Spleen (tissue), 11 donors: Measurements from ENCODE around the gene SLC7A6OS. TPM values are rescaled to one million over a fixed set of nuclear protein-coding genes. Genes with fewer than 3 reads are reported as not detected.

Experiments
- DNase-seq: peaks from one replicate; pipeline ENCODE4 v3.0.0-alpha.2; 2020
- H3K27ac ChIP-seq, 8 donors: fragments of 200-600 bp; sonication (generic) in 7 of 8; 1 replicate in 4 of 8; 2 replicates in 4 of 8; pipeline versions ENCODE4 v1.5.0 to v1.8.0; 2016 to 2021; ENCODE audit warnings: inconsistent platforms in 4 of 8, mild to moderate bottlenecking in 4 of 8, moderate library complexity in 1 of 8
- H3K27me3 ChIP-seq, 7 donors: fragments of 200-600 bp; sonication (generic) in 6 of 7; replicated peaks in 1 of 7; 1 replicate in 4 of 7; 2 replicates in 3 of 7; pipeline versions ENCODE4 v1.5.0 to v1.8.0; 2016 to 2021; ENCODE audit warnings: inconsistent platforms in 3 of 7, mild to moderate bottlenecking in 1 of 7
- H3K36me3 ChIP-seq, 6 donors: fragments of 200-600 bp; sonication (generic) in 5 of 6; 1 replicate in 4 of 6; 2 replicates in 2 of 6; pipeline versions ENCODE4 v1.5.0 to v1.8.0; 2016 to 2021; ENCODE audit warnings: inconsistent platforms in 2 of 6
- H3K4me1 ChIP-seq, 6 donors: fragments of 200-600 bp; sonication (generic) in 5 of 6; 1 replicate in 3 of 6; 2 replicates in 3 of 6; pipeline versions ENCODE4 v1.5.0 to v1.8.0; 2016 to 2021; ENCODE audit warnings: inconsistent platforms in 3 of 6
- H3K4me3 ChIP-seq, 8 donors: fragments of 200-600 bp; sonication (generic) in 7 of 8; 1 replicate in 4 of 8; 2 replicates in 4 of 8; pipeline versions ENCODE4 v1.5.0 to v1.8.0; 2016 to 2021; ENCODE audit warnings: inconsistent platforms in 4 of 8, mild to moderate bottlenecking in 4 of 8, moderate library complexity in 2 of 8
- H3K9me3 ChIP-seq, 8 donors: fragments of 200-600 bp; sonication (generic) in 7 of 8; 1 replicate in 4 of 8; 2 replicates in 4 of 8; pipeline versions ENCODE4 v1.5.0 to v1.8.0; 2016 to 2021; ENCODE audit warnings: inconsistent platforms in 4 of 8
- POLR2A ChIP-seq, 3 donors: fragments of 450-650 bp; IDR thresholded peaks; one replicate each; pipeline ENCODE4 v1.5.1; 2017; ENCODE audit warnings: antibody characterized with exemption in 3 of 3, mild to moderate bottlenecking in 1 of 3
- POLR2AphosphoS5 ChIP-seq, 3 donors: sonication (generic); formaldehyde crosslinking; IDR thresholded peaks; one replicate each; pipeline ENCODE4 v1.5.1; 2017; ENCODE audit warnings: antibody characterized with exemption in 3 of 3
- WGBS, 5 donors: extraction: QIAGEN DNeasy Blood & Tissue Kit in 3 of 5; methylation state at CpG; one replicate each; pipeline versions ENCODE4 v1.1.5 to v1.1.7; 2013 to 2018; 5-methylcytosine and 5-hydroxymethylcytosine counted together
- intact Hi-C: fragments of 100-400 bp; cut with DNase I; formaldehyde crosslinking; loops from one replicate; pipeline ENCODE4 v1.15.0; 2023; ENCODE audit warnings: low total_unique reads
- polyA plus RNA-seq, 3 donors: library from polyadenylated mRNA; stranded (reverse); fragments of 200-250 nt; gene quantifications; one replicate each; pipeline ENCODE4 v1.2.1, GENCODE V29; 2013
- total RNA-seq, 7 donors: library from RNA; depleted of rRNA in 3 of 7; stranded (reverse); fragments of >200 nt in 3 of 7; fragmentation: NEBNext Ultra II Directional in 4 of 7; extraction: Animal tissue kit (Norgen Biotek cat#: 25700) in 4 of 7; gene quantifications; one replicate each; pipeline versions ENCODE4 v1.1.0 to v1.2.1, GENCODE V29; 2016 to 2021
- TF ChIP-seq, protein P1 (sequence below), 11 experiments: fragments of 200-600 bp in 7 of 11; fragments of 450-650 bp in 4 of 11; sonication (generic) in 4 of 11; IDR thresholded peaks in 8 of 11; conservative IDR thresholded peaks in 3 of 11; 1 replicate in 7 of 11; 2 replicates in 4 of 11; pipeline versions ENCODE4 v1.4.0 to v1.8.0; 2016 to 2021; ENCODE audit warnings: antibody characterized with exemption in 11 of 11, inconsistent platforms in 4 of 11, mild to moderate bottlenecking in 1 of 11
- donor health status: healthy with polysubstance abuse.
- donor health status: DM: no; HTN: no; CAD: no; lungs with moderate emphysema.
- donor health status: DM: no; HTN: no; CAD: no.
- donor health status: Bipolar disorder and iron deficiency.
- donor health status: healthy.
- donor health status: DM: no; HTN: no; CAD: no.
- donor health status: DM: yes; HTN: yes; CAD: no.

SLC7A6OS gene
- total and polyA plus RNA-seq, 10 donors: 7.5 to 30.6 (median 23.5) TPM

DNA sequence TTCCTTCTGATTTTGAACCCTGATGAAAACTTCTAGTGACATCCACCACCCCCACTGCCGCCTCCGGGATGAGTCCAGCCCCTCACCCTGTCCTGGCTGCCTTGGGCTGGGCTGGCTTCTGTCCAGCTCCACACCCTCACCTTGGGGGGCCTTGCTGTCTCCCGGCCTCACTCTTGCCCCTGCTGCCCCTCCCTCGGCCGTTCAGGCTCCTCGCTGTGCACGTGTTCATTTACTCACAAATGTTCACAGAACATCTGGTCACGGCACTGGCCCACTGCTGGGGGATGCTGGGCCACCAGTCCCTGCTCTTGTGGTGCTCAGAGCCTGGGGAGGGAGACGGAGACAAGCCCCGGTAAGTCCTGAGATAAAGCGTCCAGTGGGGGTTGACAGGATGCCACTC lies 40.7 kb upstream of the SLC7A6OS start:
- no peak for TF ChIP-seq POLR2A (IDR thresholded peaks at IDR 0.05)
- TF ChIP-seq, protein P1, sequence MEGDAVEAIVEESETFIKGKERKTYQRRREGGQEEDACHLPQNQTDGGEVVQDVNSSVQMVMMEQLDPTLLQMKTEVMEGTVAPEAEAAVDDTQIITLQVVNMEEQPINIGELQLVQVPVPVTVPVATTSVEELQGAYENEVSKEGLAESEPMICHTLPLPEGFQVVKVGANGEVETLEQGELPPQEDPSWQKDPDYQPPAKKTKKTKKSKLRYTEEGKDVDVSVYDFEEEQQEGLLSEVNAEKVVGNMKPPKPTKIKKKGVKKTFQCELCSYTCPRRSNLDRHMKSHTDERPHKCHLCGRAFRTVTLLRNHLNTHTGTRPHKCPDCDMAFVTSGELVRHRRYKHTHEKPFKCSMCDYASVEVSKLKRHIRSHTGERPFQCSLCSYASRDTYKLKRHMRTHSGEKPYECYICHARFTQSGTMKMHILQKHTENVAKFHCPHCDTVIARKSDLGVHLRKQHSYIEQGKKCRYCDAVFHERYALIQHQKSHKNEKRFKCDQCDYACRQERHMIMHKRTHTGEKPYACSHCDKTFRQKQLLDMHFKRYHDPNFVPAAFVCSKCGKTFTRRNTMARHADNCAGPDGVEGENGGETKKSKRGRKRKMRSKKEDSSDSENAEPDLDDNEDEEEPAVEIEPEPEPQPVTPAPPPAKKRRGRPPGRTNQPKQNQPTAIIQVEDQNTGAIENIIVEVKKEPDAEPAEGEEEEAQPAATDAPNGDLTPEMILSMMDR (IDR thresholded peaks at IDR 0.05 in 8 of 11, conservative IDR thresholded peaks at IDR 0.05 in 3 of 11): no peak
- TF ChIP-seq POLR2AphosphoS5 (IDR thresholded peaks at IDR 0.05): no peak
- Histone ChIP-seq H3K4me1 (peaks cover 11 to 16% (median 13%) of the 10 kb centered on the region in 6 donors), H3K4me3 (no peak overlapping the region), H3K36me3 (peaks cover 0 to 100% (median 87%) of the 10 kb centered on the region in 6 donors), H3K27me3 (no peaks in the 10 kb centered on the region), H3K9me3 (no peaks in the 10 kb centered on the region), H3K27ac (no peak overlapping the region)
- WGBS, 5 donors: 94 to 99% (median 95%) methylated on average over 7 to 11 of the region's 11 CpGs
- intact Hi-C loops: no loop called here
- DNase-seq: no peak

DNA sequence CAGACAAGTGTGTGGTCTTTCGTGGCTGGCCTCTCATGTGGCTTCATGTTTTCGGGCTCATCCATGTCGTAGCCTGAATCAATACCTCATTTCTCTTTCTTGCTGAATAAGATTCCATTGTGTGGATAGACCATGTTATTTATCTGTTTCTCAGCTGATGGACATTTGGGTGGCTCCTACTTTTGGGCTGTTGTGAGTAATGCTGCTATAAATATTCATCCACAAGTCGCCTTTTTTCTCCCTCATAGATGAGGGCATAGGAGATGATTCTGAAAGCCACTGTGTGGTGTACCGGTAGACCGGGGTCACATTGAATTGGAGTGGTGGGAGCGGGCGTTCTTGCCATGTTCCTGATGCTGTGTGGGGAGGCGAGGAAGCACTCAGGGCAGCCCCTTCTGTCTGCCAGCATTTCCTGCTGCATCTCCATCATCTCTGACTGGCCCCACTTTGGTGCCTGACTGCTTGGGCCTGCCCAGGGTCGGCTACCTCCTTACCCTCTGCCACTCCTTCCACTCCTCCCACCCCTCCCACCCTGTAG lies 40.1 kb upstream of the SLC7A6OS start:
- Histone ChIP-seq H3K27ac (no peak overlapping the region), H3K36me3 (peaks cover 0 to 100% (median 93%) of the 10 kb centered on the region in 6 donors), H3K27me3 (no peaks in the 10 kb centered on the region), H3K9me3 (no peaks in the 10 kb centered on the region), H3K4me1 (peaks cover 5 to 10% (median 8%) of the 10 kb centered on the region in 6 donors), H3K4me3 (no peak overlapping the region)
- intact Hi-C loops: no loop called here
- DNase-seq: no peak
- WGBS, 5 donors: 93 to 98% (median 95%) methylated on average over 10 of the region's 10 CpGs
- TF ChIP-seq, protein P1 (IDR thresholded peaks at IDR 0.05 in 8 of 11, conservative IDR thresholded peaks at IDR 0.05 in 3 of 11): no peak
- TF ChIP-seq POLR2A (IDR thresholded peaks at IDR 0.05) (no peak), POLR2AphosphoS5 (IDR thresholded peaks at IDR 0.05) (no peak)

DNA sequence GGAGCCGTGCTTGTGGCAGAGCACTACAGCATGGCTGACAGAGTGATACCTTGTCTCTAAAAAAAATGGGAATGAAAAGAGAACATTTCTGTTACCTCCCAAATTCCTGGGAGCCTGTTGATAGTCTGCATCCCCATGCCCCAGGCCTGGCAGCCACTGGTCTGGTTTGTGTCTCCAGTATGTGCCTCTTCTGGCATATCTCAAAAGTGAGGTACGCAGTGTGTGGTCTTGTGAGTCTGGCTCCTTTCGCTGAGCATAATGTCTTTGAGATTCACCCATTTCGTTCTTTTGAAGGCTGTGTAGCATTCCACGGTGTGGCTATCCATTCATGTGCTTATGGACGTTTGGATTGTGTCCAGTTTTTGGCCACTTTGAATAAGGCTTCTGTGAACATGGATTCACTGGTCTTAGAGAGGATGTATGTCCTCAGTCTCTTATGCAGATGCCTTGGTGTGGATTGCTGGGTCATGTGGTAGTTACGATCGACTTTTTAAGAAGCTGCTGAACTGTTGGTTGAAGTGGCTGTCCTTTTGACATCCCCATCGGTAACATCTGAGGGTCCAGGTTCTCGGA lies 39.2 kb upstream of the SLC7A6OS start:
- TF ChIP-seq POLR2AphosphoS5 (IDR thresholded peaks at IDR 0.05) (no peak), POLR2A (IDR thresholded peaks at IDR 0.05) (no peak)
- TF ChIP-seq, protein P1 (IDR thresholded peaks at IDR 0.05 in 8 of 11, conservative IDR thresholded peaks at IDR 0.05 in 3 of 11): no peak
- peaks cover 0 to under 1% (median 0%) of the 10 kb centered on the region in 6 donors for H3K4me1 ChIP-seq

DNA sequence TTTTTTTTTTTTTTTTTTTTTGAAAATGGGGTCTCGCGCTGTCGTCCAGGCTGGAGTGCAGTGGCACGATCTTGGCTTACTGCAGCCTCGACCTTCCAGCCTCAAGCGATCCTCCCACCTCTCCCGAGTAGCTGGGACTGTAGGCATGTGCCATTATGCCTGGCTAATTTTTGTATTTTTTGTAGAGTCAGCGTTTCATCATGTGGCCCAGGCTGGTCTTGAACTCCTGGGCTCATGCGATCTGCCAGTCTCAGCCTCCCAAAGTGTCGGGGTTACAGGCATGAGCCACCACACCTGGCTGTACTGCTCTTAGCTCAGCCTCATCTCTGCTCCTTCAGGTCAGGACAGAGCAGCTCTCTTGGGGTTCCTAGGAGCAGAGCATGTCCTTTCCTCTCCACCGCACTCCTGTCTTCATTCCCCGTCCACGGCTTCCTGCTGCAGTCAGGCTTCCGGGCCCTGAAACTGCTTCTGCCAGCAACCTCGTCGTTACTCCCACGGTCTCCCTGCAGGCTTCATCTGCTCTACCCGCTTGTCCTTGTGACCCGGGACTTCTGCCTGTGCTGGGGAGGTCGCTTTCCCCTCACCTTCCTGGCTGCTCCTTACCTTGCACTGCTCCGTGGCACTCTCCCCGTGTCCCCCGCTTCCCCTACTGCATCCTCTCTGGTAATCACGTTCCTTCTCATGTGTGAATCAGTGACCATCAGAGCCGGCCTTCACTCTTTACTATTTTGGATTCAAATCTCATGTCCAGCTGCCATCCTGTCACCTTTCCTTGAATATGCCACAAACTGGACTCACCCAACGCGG lies 38.1 kb upstream of the SLC7A6OS start:
- no peak overlapping the region for H3K4me3 ChIP-seq
- WGBS, 5 donors: 91 to 95% (median 92%) methylated on average over 25 to 27 of the region's 27 CpGs
- H3K27ac ChIP-seq: no peak overlapping the region
- no peaks in the 10 kb centered on the region for H3K4me1 ChIP-seq
- TF ChIP-seq, protein P1 (IDR thresholded peaks at IDR 0.05 in 8 of 11, conservative IDR thresholded peaks at IDR 0.05 in 3 of 11): no peak
- no peak for TF ChIP-seq POLR2AphosphoS5 (IDR thresholded peaks at IDR 0.05)
- TF ChIP-seq POLR2A (IDR thresholded peaks at IDR 0.05): no peak
- intact Hi-C loops: no loop called here
- DNase-seq: no peak
- H3K36me3 ChIP-seq: peaks cover 0 to 100% (median 88%) of the 10 kb centered on the region in 6 donors
- no peaks in the 10 kb centered on the region for H3K9me3 ChIP-seq
- H3K27me3 ChIP-seq: no peaks in the 10 kb centered on the region

More for the DNA sequence above, 39.2 kb upstream of the SLC7A6OS start:
- no peaks in the 10 kb centered on the region for H3K27me3 ChIP-seq
- no peak overlapping the region for H3K4me3 ChIP-seq
- H3K36me3 ChIP-seq: peaks cover 0 to 100% (median 95%) of the 10 kb centered on the region in 6 donors
- WGBS, 5 donors: 95 to 98% (median 96%) methylated on average over 10 of the region's 10 CpGs
- no peak overlapping the region for H3K27ac ChIP-seq
- DNase-seq: no peak
- intact Hi-C loops: no loop called here
- no peaks in the 10 kb centered on the region for H3K9me3 ChIP-seq
